RKO (cell line): Measurements from ENCODE around the gene CHD3.
"Not testable (repeated sequence)": the region's sequence is repeated elsewhere in the genome, so short reads cannot be mapped to it uniquely, and the experiment has no call there.

Experiments used
- DNase-seq: peaks from one replicate; pipeline ENCODE4 v3.0.0-alpha.2; 2016; ENCODE audit warnings: low spot score

CHD3 gene

DNA sequence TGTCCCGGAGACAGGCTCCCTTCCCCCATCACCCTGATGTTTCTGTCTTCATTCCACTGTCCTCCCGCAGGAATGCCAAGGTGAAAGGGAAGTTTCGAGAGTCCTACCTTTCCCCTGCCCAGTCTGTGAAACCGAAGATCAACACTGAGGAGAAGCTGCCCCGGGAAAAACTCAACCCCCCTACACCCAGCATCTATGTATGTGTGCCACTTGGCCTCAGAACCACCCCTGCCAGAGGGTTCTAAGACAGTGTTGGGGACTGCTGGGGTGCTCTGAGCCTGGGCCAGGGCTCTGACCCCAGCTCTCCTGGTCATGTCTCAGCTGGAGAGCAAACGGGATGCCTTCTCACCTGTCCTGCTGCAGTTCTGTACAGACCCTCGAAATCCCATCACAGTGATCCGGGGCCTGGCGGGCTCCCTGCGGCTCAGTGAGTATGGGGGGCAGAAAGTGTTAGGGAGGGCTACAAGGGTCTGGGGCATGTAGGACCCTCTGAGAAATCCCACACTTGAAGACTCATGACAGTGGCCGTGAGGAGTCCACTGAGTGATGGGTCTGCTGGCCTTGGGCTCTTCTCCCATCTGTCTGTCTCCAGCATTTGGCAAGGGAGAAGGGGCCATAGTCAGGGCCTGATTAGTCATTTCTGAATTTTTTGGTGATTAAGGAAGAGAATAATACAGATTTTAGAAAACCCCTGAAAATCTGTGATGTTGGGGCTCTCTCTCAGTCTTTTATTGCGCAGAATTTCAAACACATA, 38.7 kb upstream of the CHD3 start:
- no peak for DNase-seq

DNA sequence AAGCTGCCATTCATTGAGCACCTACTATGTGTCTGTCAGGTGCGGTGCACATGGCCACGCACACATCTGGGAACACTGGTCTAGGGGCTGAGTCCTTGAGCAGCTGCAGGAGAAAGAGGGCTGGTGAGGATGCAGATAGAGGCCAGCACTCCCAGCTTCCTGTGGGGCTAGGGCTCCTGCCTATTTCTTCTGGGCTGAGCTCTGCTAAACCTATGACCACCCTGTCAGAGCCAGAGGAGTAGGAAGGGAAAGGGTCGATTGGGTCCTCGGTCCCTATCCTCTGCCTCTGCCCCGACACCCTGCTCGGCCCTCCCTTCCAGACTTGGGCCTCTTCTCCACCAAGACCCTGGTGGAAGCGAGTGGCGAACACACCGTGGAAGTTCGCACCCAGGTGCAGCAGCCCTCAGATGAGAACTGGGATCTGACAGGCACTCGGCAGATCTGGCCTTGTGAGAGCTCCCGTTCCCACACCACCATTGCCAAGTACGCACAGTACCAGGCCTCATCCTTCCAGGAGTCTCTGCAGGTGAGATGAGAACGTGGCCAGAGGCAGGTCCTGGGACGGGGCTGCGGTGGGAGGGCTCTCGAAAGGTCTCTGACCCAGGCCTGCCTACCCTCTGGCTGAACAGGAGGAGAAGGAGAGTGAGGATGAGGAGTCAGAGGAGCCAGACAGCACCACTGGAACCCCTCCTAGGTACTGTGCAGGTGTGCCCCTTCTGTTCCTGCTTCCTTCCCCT, 37.7 kb upstream of the CHD3 start:
- no peak for DNase-seq

DNA sequence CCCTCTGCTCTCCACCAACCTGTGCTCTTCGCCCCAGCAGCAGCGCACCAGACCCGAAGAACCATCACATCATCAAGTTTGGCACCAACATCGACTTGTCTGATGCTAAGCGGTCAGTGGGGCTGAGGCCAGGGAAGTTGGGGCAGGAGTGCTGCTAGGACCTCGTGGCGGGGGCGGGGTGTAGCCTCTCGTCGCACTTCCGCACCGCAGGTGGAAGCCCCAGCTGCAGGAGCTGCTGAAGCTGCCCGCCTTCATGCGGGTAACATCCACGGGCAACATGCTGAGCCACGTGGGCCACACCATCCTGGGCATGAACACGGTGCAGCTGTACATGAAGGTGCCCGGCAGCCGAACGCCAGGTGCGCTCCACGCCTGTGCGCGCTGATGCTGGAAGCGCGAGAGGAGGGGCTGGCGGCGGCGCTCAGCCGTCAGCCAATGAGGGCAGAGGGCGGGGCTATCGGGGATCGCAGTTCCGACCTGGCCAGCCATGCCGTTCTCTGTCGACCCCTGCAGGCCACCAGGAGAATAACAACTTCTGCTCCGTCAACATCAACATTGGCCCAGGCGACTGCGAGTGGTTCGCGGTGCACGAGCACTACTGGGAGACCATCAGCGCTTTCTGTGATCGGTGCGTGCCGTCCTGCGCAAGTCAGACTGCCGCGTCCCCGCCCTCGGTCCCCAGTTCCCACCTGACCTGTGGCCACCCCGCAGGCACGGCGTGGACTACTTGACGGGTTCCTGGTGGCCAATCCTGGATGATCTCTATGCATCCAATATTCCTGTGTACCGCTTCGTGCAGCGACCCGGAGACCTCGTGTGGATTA, 36.9 kb upstream of the CHD3 start:
- peak; percentile 68 for DNase-seq

DNA sequence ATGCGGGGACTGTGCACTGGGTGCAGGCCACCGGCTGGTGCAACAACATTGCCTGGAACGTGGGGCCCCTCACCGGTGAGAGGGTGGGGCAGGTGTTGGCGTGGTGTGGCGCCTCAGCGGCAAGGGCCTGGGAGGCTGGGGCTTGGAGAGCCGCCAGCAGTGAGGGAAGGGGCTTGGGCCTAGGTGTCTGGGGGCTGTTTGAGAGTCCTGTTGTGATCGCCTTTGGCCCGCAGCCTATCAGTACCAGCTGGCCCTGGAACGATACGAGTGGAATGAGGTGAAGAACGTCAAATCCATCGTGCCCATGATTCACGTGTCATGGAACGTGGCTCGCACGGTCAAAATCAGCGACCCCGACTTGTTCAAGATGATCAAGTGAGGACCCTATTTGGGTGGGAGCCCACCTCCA, 36.3 kb upstream of the CHD3 start:
- no peak for DNase-seq

DNA sequence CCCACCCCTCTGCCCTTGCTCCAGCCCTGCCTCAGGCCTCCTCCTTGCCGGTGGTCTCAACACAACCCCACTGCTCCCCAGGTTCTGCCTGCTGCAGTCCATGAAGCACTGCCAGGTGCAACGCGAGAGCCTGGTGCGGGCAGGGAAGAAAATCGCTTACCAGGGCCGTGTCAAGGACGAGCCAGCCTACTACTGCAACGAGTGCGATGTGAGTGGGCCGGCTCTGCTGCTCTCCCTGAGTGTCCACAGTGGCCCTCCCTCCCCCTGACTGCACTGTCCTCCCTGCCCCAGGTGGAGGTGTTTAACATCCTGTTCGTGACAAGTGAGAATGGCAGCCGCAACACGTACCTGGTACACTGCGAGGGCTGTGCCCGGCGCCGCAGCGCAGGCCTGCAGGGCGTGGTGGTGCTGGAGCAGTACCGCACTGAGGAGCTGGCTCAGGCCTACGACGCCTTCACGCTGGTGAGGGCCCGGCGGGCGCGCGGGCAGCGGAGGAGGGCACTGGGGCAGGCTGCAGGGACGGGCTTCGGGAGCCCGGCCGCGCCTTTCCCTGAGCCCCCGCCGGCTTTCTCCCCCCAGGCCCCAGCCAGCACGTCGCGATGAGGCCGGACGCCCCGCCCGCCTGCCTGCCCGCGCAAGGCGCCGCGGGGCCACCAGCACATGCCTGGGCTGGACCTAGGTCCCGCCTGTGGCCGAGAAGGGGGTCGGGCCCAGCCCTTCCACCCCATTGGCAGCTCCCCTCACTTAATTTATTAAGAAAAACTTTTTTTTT, 35.5 kb upstream of the CHD3 start:
- DNase-seq = no peak

DNA sequence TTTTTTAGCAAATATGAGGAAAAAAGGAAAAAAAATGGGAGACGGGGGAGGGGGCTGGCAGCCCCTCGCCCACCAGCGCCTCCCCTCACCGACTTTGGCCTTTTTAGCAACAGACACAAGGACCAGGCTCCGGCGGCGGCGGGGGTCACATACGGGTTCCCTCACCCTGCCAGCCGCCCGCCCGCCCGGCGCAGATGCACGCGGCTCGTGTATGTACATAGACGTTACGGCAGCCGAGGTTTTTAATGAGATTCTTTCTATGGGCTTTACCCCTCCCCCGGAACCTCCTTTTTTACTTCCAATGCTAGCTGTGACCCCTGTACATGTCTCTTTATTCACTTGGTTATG, 34.9 kb upstream of the CHD3 start:
- DNase-seq = no peak

DNA sequence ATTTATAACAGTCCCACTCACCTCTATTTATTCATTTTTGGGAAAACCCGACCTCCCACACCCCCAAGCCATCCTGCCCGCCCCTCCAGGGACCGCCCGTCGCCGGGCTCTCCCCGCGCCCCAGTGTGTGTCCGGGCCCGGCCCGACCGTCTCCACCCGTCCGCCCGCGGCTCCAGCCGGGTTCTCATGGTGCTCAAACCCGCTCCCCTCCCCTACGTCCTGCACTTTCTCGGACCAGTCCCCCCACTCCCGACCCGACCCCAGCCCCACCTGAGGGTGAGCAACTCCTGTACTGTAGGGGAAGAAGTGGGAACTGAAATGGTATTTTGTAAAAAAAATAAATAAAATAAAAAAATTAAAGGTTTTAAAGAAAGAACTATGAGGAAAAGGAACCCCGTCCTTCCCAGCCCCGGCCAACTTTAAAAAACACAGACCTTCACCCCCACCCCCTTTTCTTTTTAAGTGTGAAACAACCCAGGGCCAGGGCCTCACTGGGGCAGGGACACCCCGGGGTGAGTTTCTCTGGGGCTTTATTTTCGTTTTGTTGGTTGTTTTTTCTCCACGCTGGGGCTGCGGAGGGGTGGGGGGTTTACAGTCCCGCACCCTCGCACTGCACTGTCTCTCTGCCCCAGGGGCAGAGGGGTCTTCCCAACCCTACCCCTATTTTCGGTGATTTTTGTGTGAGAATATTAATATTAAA, 34.4 kb upstream of the CHD3 start:
- DNase-seq = no peak

DNA sequence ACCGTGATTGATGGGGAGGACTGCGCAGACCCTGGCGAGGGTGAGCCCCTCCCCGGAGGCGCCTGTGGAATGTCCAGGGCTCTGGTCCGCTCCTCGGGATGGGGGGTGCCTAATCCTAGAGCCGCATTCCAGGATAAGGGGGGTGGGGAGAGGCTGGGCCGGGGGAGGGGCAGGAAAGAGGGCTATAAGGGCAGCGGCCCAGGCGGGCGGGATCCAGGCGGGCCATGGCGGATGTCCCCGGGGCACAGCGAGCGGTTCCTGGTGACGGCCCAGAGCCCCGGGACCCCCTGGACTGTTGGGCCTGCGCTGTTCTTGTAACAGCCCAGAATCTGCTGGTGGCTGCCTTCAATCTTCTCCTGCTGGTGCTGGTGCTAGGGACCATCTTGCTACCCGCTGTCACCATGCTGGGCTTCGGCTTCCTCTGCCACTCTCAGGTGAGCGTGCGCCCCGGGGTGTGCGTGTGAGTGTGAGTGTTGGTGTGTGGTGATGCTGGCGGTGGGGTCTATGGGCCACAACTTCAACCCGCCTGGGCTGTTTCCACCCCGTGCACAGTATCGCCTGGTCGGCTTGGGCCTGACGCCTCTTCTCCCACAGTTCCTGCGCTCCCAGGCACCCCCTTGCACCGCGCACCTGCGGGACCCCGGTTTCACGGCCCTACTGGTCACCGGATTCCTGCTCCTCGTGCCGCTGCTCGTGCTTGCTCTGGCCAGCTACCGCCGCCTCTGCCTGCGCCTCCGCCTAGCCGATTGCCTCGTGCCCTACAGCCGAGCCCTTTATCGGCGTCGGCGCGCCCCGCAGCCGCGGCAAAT, 33.5 kb upstream of the CHD3 start, which contains the start of gene TMEM88:
TMEM88 (plus strand) TSS at position 216 of the 809 bp plus-strand sequence; CDS start at position 225, 9 bp downstream.
- DNase-seq = no peak

DNA sequence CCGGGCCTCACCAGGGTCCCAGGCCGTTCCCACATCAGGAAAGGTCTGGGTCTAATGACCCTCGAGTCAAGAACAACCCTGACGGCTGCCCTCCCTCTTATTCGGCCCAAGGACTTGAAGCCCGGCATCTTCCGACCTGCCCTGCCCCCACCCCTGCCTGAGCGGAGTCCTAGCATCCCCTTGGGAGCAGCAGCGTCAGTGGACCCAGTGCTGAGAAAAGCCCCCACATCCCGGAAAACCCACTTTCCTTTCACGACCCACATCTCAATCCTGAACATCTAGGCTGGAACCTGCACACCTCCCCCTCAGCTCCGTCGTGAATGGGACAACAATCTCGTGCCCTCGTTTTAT, 33.0 kb upstream of the CHD3 start:
- DNase-seq = no peak

DNA sequence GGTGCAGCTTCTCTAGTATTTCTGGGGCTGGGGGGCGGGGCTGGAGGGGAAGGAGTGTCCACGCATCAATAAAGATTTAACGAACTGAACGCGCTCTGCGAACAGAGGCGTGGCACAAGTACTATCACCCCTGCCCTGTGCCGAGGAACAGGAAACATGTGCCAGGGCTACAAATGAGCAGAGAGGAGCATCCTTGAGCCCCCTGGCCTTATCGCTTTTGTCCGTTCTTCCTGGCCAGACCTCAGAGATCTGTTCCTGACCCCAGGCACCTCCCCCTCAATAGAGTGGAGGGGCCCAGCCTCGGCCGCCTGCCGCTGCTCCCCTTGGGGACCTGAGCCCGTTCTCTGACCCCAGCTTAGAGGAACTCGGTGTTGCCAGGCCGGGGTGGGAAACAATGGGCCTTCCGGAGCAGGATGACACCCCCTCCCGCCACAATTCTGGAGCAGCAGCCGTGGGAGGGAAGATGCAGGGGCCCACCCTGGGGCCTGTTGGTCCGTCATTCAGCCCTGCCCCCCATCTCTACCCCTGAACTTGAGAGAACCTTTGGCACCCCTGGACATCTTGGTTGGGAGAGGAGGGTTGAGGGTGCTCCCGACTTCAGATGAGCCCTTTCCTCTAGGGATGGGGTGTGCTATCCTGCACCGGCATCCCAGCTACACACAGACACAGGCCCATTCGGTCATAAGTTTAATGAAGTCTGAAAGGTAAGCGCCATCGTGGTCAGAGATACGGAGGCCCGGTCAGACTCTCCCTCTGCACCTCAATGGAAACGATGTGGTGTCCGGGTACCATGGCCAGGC, 32.4 kb upstream of the CHD3 start:
- peak; percentile 90 for DNase-seq

DNA sequence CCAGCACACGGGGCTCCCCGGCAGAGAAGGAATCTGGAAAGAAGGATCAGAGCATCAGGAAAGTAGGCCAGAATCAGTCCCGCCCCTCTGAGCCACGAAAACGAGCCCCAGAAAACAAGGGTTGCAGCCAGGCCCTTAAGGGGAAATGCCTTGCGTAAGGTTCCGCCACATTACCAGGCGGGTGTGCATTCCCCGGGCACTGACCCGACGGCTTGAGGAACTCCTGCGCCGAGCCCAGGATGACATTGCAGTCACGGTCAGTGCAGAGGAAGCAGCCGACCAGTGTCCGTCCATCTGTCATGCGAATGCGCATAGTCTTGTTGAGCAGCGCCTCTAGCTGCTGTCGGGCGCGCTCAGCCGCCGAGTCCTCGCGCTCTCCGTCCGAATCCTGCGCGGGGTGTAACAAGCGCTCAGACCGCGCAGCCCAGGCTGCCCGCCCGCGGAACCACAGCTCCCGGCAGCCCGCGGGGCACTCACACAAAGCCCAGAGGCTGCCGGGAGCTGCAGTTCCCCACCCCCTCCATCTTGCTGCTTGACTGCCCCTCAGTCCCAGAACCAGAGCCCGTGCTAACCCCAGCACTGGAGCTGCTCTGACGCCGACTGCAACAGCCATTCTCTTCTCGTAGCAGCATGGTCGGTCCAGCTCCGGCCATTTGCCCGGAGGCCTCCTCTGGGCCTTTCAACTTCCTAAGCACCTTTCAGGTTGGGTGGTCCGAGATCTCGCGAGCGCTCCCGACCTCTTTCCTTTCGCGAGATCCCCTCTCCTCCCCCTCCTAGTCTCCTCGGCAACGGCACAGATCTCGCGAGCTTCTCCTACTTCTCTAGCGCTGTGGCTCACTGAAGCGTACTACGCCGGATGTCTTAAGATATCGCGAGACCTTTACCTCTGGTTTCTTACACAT, 31.5 kb upstream of the CHD3 start, which contains the start of gene NAA38:
NAA38 (minus strand) TSS at position 749 of the 902 bp plus-strand sequence; CDS start at position 653, 96 bp downstream.
- DNase-seq = peak; percentile 100

DNA sequence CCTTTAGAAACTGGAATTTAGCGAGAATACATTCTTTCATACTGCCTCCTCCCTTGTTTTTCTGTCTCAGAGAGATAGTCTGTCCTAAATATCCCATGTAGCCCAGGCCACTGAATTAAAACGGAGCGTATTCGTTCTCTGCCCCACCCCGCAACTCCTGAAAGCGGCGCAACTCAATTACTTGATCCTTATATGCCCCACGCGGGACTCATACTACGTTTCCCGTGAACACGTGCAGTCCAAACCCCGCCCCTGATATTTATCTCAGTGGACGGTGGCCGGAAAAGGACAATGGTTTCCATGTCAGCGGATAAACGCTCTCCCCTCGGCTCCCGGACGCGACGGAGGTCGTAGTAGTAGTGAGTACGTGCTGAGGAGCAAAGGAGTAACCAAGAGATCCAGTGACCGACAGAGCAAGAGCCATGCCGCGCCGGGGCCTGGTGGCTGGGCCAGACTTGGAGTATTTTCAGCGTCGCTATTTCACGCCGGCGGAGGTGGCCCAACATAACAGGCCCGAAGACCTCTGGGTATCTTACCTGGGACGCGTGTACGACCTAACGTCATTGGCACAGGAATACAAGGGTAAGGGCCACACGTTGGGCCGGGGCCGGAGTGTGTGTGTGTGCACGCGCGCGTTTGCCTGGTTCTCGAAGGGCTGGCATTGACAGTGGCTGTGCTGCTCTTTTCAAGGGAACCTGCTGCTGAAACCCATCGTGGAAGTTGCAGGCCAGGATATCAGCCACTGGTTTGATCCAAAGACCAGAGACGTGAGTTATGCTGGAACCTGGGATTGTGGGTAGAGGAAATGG, 30.7 kb upstream of the CHD3 start, which contains the start of gene CYB5D1:
CYB5D1 (plus strand) TSS at position 291 of the 809 bp plus-strand sequence; CDS start at position 423, 132 bp downstream.
- peak; percentile 94 for DNase-seq

DNA sequence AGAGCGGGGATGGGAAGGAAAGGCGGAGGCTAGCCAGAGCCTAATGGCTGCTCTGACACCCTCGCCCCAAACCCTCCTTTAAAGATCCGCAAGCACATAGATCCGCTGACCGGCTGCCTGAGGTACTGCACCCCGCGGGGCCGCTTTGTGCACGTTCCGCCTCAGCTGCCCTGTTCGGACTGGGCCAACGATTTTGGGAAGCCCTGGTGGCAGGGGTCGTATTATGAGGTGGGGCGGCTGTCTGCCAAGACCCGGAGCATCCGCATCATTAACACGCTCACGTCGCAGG, 30.1 kb upstream of the CHD3 start:
- DNase-seq = peak; percentile 87

DNA sequence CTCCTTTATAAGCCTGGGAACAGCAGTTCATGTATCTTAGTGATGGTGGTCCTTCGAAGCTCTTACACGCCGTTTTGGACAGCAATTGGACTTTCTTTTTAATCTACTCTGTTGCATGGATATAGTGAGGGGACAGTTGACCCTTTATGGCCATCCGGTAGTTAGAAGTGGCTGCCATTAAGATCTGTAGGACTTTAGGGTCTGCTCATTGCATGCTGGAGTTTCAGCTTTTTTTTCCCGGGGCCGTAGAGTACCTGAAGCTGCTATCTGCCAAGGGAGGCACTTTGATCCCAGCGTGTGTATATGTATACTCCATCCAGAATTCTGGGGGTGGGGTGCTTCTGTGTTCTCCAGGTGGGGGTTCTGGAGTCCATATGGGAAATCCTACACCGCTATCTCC, 29.6 kb upstream of the CHD3 start:
- no peak for DNase-seq

DNA sequence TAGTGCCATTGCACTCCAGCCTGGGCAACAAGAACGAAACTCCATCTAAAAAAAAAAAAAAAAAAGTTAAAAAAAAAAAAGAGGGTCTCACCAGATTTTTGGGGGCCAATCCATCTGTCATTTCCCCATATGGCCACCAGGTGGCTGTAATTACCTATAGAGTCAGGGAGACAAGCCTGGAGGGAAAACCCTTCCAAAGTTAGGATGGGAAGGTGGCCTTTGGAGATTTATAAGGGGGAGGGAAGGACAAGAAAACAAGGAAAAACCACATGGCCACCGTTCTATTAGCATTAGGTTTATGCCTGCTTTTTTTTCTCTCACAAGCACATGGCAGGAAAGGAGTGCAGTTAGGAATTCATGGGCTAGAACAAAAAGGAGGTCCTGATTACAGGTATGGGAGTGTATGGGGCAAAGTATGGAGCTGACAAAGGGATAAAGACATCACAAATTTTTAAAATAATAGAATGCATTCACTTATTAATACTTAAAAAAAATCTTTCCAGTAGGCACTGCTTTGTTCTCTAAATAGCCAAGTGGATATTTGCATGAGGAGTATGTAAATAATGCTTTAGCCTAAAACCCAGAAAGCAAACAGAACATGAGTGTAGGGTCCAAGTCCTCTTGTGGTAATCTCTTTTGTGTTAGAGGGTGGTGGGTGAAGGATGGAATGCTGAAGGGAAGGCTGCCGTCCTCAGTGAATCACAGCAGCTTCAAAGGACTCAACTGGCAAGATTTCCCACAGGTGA, 25.7 kb upstream of the CHD3 start:
- DNase-seq = peak; percentile 46

DNA sequence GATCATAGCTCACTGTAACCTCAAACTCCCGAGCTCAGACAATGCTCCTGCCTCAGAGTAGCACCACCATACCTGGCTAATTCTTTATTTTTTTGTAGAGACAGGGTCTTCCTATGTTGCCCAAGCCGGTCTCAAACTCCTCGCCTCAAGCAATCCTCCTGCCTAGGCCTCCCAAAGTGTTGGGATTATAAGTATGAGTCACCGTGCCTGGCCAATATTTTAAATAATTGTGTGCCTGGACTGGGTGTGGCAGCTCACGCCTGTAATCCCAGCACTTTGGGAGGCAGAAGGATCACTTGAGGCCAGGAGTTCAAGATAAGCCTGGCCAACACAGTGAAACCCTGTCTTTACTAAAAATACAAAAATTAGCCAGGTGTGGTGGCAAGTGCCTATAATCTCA, 24.2 kb upstream of the CHD3 start:
- not testable (repeated sequence) for DNase-seq
